ENCODE data around the gene PEDS1. TPM values are rescaled to one million over a fixed set of nuclear protein-coding genes. Genes with fewer than 3 reads are reported as not detected.

The PEDS1 gene
- total and polyA plus RNA-seq, 2 of the 4 experiments (the other 2 are of a cell fraction): 24.0 to 59.9 TPM

- H3K27ac ChIP-seq (ENCODE audit: insufficient read depth, low read length): no peak overlapping the region
- H3K27me3 ChIP-seq (ENCODE audit: control insufficient read depth, insufficient read depth, low read length): no peaks in the 10 kb centered on the region
- H2BK5ac ChIP-seq (ENCODE audit: low read depth, low read length, poor library complexity, severe bottlenecking): no peak overlapping the region
- H2BK20ac ChIP-seq (ENCODE audit: low read depth, low read length): no peak overlapping the region
- H3K4ac ChIP-seq (ENCODE audit: low read depth, low read length): no peak overlapping the region
- TF ChIP-seq BHLHE40 (IDR thresholded peaks at IDR 0.05; ENCODE audit: low read depth, low read length): no peak
- TF ChIP-seq USF2 (IDR thresholded peaks at IDR 0.05; ENCODE audit: low read depth, low read length): no peak
- no peak for TF ChIP-seq NFE2L2 (IDR thresholded peaks at IDR 0.05; ENCODE audit: low read depth, low read length)
- no peak for TF ChIP-seq MAFK (IDR thresholded peaks at IDR 0.05; ENCODE audit: low read depth, low read length)
- TF ChIP-seq RAD21 (IDR thresholded peaks at IDR 0.05; ENCODE audit: low read length): no peak
- no peaks in the 10 kb centered on the region for H3K9me3 ChIP-seq (ENCODE audit: control insufficient read depth, insufficient read depth, low read length)
- POLR2A ChIA-PET (ENCODE audit: unreplicated experiment): no interaction called here
- peaks cover 30% of the 10 kb centered on the region for H3K9me1 ChIP-seq (ENCODE audit: insufficient read depth, low read length)
- H3K23ac ChIP-seq (ENCODE audit: low read depth, low read length): no peak overlapping the region
- no peak overlapping the region for H2BK120ac ChIP-seq (ENCODE audit: low read depth, low read length)
- H2AK9ac ChIP-seq (replicated peaks; ENCODE audit: low read depth, low read length, poor library complexity): peak overlapping the region; percentile 32
- H3K18ac ChIP-seq (ENCODE audit: low read depth, low read length): no peak overlapping the region
- H2AK5ac ChIP-seq (ENCODE audit: low read depth, low read length): no peak overlapping the region
- H2BK15ac ChIP-seq (ENCODE audit: low read depth, low read length): no peak overlapping the region
- no peak overlapping the region for H3K56ac ChIP-seq (ENCODE audit: extremely low read depth, insufficient read depth, low read length)
- H3K36me3 ChIP-seq (ENCODE audit: control insufficient read depth, insufficient read depth, low read length): peaks cover 67% of the 10 kb centered on the region
- H3K9ac ChIP-seq (ENCODE audit: low read depth, low read length): no peak overlapping the region
- H4K5ac ChIP-seq (ENCODE audit: low read depth, low read length): no peak overlapping the region
- CTCF ChIA-PET: no interaction called here
- no CpG with 5 or more reads among the region's 8 CpGs for WGBS, 2 experiments (ENCODE audit: extremely low coverage in 2 of 2, insufficient read length in 1 of 2)
- no peak overlapping the region for H3K4me3 ChIP-seq (ENCODE audit: insufficient read depth, low read depth, low read length)
- no peak overlapping the region for H3K14ac ChIP-seq (replicated peaks; ENCODE audit: low read depth, low read length)
- dilution Hi-C loops (cut with HindIII; ENCODE audit: low sequenced_read_pairs, unreplicated experiment): no loop called here
- DNase-seq (no peak), ATAC-seq (ENCODE audit: low read depth) (no peak)
- peaks cover 13% of the 10 kb centered on the region for H3K4me1 ChIP-seq (ENCODE audit: control insufficient read depth, insufficient read depth, low read length)
- peaks cover 29 to 83% of the 10 kb centered on the region in 2 experiments for H3K79me1 ChIP-seq (ENCODE audit: low read depth in 1 of 2, low read length in 2 of 2)
- no peak overlapping the region for H2AFZ ChIP-seq (replicated peaks; ENCODE audit: low read length, poor library complexity)
- no peak overlapping the region for H4K8ac ChIP-seq (ENCODE audit: low read depth in 2 of 2, low read length in 2 of 2)
- peaks cover 19% of the 10 kb centered on the region; the same call in 1 of the 2 replicates for H4K20me1 ChIP-seq (ENCODE audit: insufficient read depth, low read length)
- no peak overlapping the region for H4K91ac ChIP-seq (ENCODE audit: insufficient read depth, low read depth, low read length)
- no peak overlapping the region for H3K4me2 ChIP-seq (ENCODE audit: low read depth, low read length)
- BruUV-seq (replicated peaks): no TSS peak
- intact Hi-C loops (cut with micrococcal nuclease): no loop called here
- in situ Hi-C loops (cut with MboI; ENCODE audit: low sequenced_read_pairs): no loop called here
Measured at GRCh38 chr20:50128520-50128905, 25.0 kb downstream of the PEDS1 start.

All from IMR-90 (cell line).